HG02571 (cell line): ENCODE results near the gene ALDOC.
A peak's percentile ranks its signal among the peaks of the same experiment; 100 is the strongest.
"Not testable (repeated sequence)": the region's sequence is repeated elsewhere in the genome, so short reads cannot be mapped to it uniquely, and the experiment has no call there.

Experiments used
- ATAC-seq: cut with Tn5 transposase; IDR thresholded peaks from one replicate; pipeline ENCODE4 v1.9.1; 2021; ENCODE audit warnings: mild to moderate bottlenecking, moderate library complexity; ENCODE audit not compliant: unreplicated experiment

Gene ALDOC

GRCh38 chr17:28584434-28584833, 7.7 kb upstream of the ALDOC start:
- no peak for ATAC-seq

- no peak for ATAC-seq
These were observed 5.8 kb upstream of the ALDOC start for GRCh38 chr17:28582513-28582912.

GRCh38 chr17:28580959-28581358, 4.3 kb upstream of the ALDOC start:
- no peak for ATAC-seq

GRCh38 chr17:28579526-28579925, 2.8 kb upstream of the ALDOC start:
- no peak for ATAC-seq

- ATAC-seq, result no peak
These were observed 1.8 kb upstream of the ALDOC start for GRCh38 chr17:28578246-28579195.

- no peak for ATAC-seq
These were observed 750 bp upstream of the ALDOC start for GRCh38 chr17:28577466-28577824.

GRCh38 chr17:28576016-28576415, 679 bp downstream of the ALDOC start:
- not testable (repeated sequence) for ATAC-seq

- no peak for ATAC-seq
These were observed 1.4 kb downstream of the ALDOC start for GRCh38 chr17:28575126-28575795.

GRCh38 chr17:28574526-28574925, 2.2 kb downstream of the ALDOC start:
- no peak for ATAC-seq

GRCh38 chr17:28573966-28574480, 2.7 kb downstream of the ALDOC start:
- no peak for ATAC-seq

GRCh38 chr17:28573521-28573920, 3.2 kb downstream of the ALDOC start:
- no peak for ATAC-seq

GRCh38 chr17:28573040-28573380, 3.7 kb downstream of the ALDOC start:
- no peak for ATAC-seq

GRCh38 chr17:28572259-28573039, 4.2 kb downstream of the ALDOC start:
- no peak for ATAC-seq

GRCh38 chr17:28571361-28572122, 5.2 kb downstream of the ALDOC start, which contains the start of gene PIGS:
TSS of gene PIGS (minus strand) at chr17:28571524. CDS start at chr17:28571496, 28 bp downstream.
- ATAC-seq, result peak; percentile 87

- peak; percentile 24 for ATAC-seq
These were observed 5.9 kb downstream of the ALDOC start for GRCh38 chr17:28570716-28571360.

- ATAC-seq, result no peak
These were observed 7.2 kb downstream of the ALDOC start for GRCh38 chr17:28569446-28569845.

- no peak for ATAC-seq
These were observed 9.1 kb downstream of the ALDOC start for GRCh38 chr17:28567604-28568003.

GRCh38 chr17:28563475-28563874, 13.2 kb downstream of the ALDOC start:
- ATAC-seq, result no peak

- no peak for ATAC-seq
These were observed 21.7 kb downstream of the ALDOC start for GRCh38 chr17:28555022-28555421.

GRCh38 chr17:28554565-28554964, 22.1 kb downstream of the ALDOC start:
- no peak for ATAC-seq
